Karpas-422 (cell line): Measurements from ENCODE around the gene PUM2. TPM values are rescaled to one million over a fixed set of nuclear protein-coding genes. Genes with fewer than 3 reads are reported as not detected.
"Not testable (repeated sequence)": the region's sequence is repeated elsewhere in the genome, so short reads cannot be mapped to it uniquely, and the experiment has no call there.

Source experiments
- DNase-seq: peaks from one replicate; pipeline ENCODE4 v3.0.0-alpha.2; 2015
- H2AFZ ChIP-seq: fragments of 200-600 bp; sonication (generic); 2 replicates; pipeline ENCODE4 v1.6.1; 2014; ENCODE audit warnings: antibody characterized with exemption, low read length, mixed read lengths
- H3K27ac ChIP-seq: fragments of 200-600 bp; sonication (generic); 2 replicates; pipeline ENCODE4 v1.5.1; 2014; ENCODE audit warnings: mild to moderate bottlenecking, low read length, moderate library complexity
- H3K27me3 ChIP-seq: fragments of 200-600 bp; sonication (generic); 2 replicates; pipeline ENCODE4 v1.6.1; 2014; ENCODE audit warnings: low read length, mixed read lengths
- H3K36me3 ChIP-seq: fragments of 200-600 bp; sonication (generic); 2 replicates; pipeline ENCODE4 v1.6.1; 2014; ENCODE audit warnings: low read length, mixed read lengths; ENCODE audit not compliant: insufficient read depth
- H3K4me1 ChIP-seq: fragments of 200-600 bp; sonication (generic); 2 replicates; pipeline ENCODE4 v1.6.1; 2014; ENCODE audit warnings: mild to moderate bottlenecking, low read length, mixed read lengths
- H3K4me2 ChIP-seq: fragments of 200-600 bp; sonication (generic); 2 replicates; pipeline ENCODE4 v1.6.1; 2014; ENCODE audit warnings: low read length, low read depth, mild to moderate bottlenecking; ENCODE audit not compliant: poor library complexity, severe bottlenecking
- H3K4me3 ChIP-seq: fragments of 200-600 bp; sonication (generic); 2 replicates; pipeline ENCODE4 v1.5.1; 2014; ENCODE audit warnings: mild to moderate bottlenecking, antibody characterized with exemption, low read length, mixed read lengths
- H3K79me2 ChIP-seq: fragments of 200-600 bp; sonication (generic); 2 replicates; pipeline ENCODE4 v1.6.1; 2014; ENCODE audit warnings: mild to moderate bottlenecking, low read length, mixed read lengths
- H3K9ac ChIP-seq: fragments of 200-600 bp; sonication (generic); 2 replicates; pipeline ENCODE4 v1.6.0; 2014; ENCODE audit warnings: low read length
- H3K9me2 ChIP-seq: fragments of 200-600 bp; sonication (generic), shearing (Covaris generic); replicated peaks from 2 replicates; pipeline ENCODE4 v1.6.0; 2014; ENCODE audit warnings: mild to moderate bottlenecking, low read length, moderate library complexity; ENCODE audit not compliant: insufficient read depth
- H3K9me3 ChIP-seq: fragments of 300-700, 200-600 bp; sonication (generic); 2 replicates; pipeline ENCODE4 v1.6.1; 2014; ENCODE audit warnings: low read length, mixed read lengths
- H4K20me1 ChIP-seq: fragments of 200-600 bp; sonication (generic); 2 replicates; pipeline ENCODE4 v1.6.1; 2014; ENCODE audit warnings: mild to moderate bottlenecking, antibody characterized with exemption, low read length, low read depth; ENCODE audit not compliant: insufficient read depth
- total RNA-seq: library from RNA; depleted of rRNA; stranded (reverse); fragments of >200 nt; shearing (Covaris generic); gene quantifications from 2 replicates; pipeline ENCODE4 v1.2.3, GENCODE V29; 2014; ENCODE audit warnings: low replicate concordance

The PUM2 gene
- total RNA-seq, 1 experiment from 2014 or later = 80.3 TPM

- not testable (repeated sequence) for H3K36me3 ChIP-seq, H3K27me3 ChIP-seq, H3K9ac ChIP-seq, H3K4me3 ChIP-seq, H3K27ac ChIP-seq, H4K20me1 ChIP-seq, H2AFZ ChIP-seq, H3K9me3 ChIP-seq, H3K79me2 ChIP-seq, DNase-seq, H3K9me2 ChIP-seq, H3K4me2 ChIP-seq, H3K4me1 ChIP-seq
These were observed 24.3 kb upstream of the PUM2 start for GRCh38 chr2:20374982-20375381.

DNA sequence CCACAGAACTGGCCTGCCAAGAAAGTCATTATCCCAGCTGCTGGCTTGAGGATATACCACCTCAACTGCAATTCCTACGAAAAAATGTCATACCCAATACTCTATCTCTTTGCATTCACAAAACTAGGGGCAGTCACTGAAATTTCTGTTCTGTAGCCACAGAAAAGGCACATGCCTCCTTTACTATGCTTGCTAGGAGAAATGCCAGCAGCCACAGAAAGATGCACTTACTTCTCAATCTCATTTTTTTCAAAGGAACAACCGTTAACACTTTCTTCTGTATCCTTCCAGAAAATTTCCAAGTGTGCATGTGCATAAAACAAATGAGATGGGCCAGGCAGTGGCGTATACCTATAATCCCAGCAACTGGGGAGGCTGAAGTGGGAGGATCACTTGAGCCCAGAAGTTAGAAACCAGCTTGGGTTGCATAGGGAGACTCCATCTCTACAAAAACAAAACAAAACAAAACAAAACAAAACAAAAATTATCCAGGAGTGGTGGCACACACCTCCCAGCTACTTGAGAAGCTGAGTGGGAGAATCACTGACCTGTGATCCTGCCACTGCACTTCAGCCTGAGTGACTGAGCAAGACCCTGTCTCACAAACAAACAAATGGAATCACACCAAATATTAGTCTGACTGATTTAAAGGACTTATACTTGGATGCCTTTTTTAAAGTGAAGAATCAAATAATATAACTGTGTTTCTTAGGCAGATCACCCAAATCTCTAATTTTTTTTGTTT, 22.4 kb upstream of the PUM2 start:
- H4K20me1 ChIP-seq = no peaks in the 10 kb centered on the region
- H3K4me3 ChIP-seq = no peak overlapping the region
- no peak overlapping the region for H3K9ac ChIP-seq
- H2AFZ ChIP-seq = no peak overlapping the region
- no peaks in the 10 kb centered on the region for H3K79me2 ChIP-seq
- no peaks in the 10 kb centered on the region for H3K9me2 ChIP-seq
- no peak for DNase-seq
- H3K4me1 ChIP-seq = no peaks in the 10 kb centered on the region
- H3K27me3 ChIP-seq = no peaks in the 10 kb centered on the region
- H3K4me2 ChIP-seq = no peak overlapping the region
- no peaks in the 10 kb centered on the region for H3K9me3 ChIP-seq
- H3K36me3 ChIP-seq = no peaks in the 10 kb centered on the region
- H3K27ac ChIP-seq = no peak overlapping the region

DNA sequence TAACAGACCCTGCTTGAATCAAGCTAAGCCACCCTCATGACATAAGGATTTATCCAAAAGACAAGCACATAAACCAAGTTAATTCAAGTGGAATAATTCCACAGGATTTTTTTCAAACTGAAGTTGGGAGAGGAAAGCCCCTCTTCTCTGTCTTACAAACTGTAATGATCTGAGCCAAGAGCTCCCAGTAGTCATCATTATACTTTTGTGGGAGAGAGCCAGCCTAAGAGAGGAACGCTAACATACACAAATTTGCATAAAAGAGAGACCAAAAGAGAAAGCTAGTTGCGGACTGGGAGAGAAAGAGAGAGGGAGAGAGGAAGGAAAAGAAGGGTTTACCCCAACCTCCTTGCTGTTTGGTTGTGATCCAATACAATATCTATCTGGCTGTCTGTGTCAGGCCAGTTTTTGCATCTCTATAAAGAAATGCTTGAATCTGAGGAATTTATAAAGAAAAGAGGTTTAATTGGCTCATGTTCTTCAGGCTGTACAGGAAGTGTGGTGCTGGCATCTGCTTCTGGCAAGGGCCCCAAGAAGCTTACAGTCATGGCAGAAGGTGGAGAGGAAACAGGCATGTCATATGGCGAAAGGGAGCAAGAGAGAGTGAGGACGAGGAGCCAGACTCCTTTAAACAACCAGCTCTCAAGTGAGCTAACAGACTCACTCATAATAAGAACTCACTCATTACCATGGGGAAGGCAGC, 20.8 kb upstream of the PUM2 start:
- no peak overlapping the region for H3K9ac ChIP-seq

DNA sequence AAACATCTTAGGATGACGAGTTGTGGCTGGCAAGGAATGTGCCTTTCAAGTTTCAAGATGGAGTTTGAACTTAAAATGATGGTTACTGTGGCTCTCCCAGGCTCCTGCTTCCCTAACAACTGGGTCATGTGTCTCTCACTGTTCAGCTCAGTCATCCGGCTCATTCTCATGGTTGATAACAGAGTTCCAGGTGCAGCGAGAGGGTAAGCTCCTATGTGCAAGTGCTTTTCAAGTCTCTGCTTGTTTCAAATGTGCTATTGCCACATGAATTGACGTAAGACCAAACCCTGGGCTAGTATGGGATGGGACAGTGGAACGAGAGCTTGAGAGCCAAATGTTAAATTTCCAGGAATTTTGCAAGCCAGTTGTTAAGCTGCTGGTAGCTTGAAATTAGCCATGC, 19.5 kb upstream of the PUM2 start:
- H3K9ac ChIP-seq = no peak overlapping the region
- no peaks in the 10 kb centered on the region for H3K27me3 ChIP-seq
- H3K9me3 ChIP-seq = no peaks in the 10 kb centered on the region
- no peaks in the 10 kb centered on the region for H3K4me1 ChIP-seq
- DNase-seq = no peak
- H3K4me3 ChIP-seq = no peak overlapping the region
- H3K27ac ChIP-seq = no peak overlapping the region
- H3K36me3 ChIP-seq = no peaks in the 10 kb centered on the region
- H3K79me2 ChIP-seq = no peaks in the 10 kb centered on the region
- no peaks in the 10 kb centered on the region for H4K20me1 ChIP-seq
- no peak overlapping the region for H3K4me2 ChIP-seq
- H3K9me2 ChIP-seq = no peaks in the 10 kb centered on the region
- no peak overlapping the region for H2AFZ ChIP-seq

More for the DNA sequence above, 20.8 kb upstream of the PUM2 start:
- H3K9me3 ChIP-seq = no peaks in the 10 kb centered on the region
- no peak overlapping the region for H2AFZ ChIP-seq
- H3K27me3 ChIP-seq = no peaks in the 10 kb centered on the region
- H3K4me2 ChIP-seq = no peak overlapping the region
- no peaks in the 10 kb centered on the region for H3K36me3 ChIP-seq
- H3K4me3 ChIP-seq = no peak overlapping the region
- H3K9me2 ChIP-seq = no peaks in the 10 kb centered on the region
- H3K4me1 ChIP-seq = no peaks in the 10 kb centered on the region
- no peaks in the 10 kb centered on the region for H3K79me2 ChIP-seq
- no peaks in the 10 kb centered on the region for H4K20me1 ChIP-seq
- H3K27ac ChIP-seq = no peak overlapping the region
- DNase-seq = no peak

DNA sequence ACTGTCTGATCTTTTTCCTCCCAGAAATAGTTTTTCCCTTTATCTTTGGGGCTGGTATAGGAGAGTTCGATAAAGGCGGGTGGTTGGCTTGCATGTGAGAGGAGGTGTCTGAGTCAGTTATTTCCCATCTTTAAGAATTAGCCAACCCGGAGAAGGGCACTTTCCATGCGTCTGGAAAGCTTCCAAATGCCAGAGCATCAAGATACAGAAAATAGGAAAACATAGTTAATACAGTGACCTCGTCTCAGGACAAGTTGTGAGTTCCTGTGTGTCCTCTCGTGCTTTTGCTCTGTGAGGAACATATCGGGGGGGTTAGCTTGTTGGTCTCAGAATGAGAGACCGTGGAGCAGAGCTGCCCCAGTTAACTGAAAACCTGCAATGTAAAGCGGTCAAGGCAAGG, 18.7 kb upstream of the PUM2 start:
- H3K79me2 ChIP-seq = no peaks in the 10 kb centered on the region

GRCh38 chr2:20368706-20369105, 18.1 kb upstream of the PUM2 start:
- no peak overlapping the region for H3K9ac ChIP-seq
- no peaks in the 10 kb centered on the region for H3K36me3 ChIP-seq
- no peak overlapping the region for H3K4me3 ChIP-seq
- H3K9me3 ChIP-seq = no peaks in the 10 kb centered on the region
- no peaks in the 10 kb centered on the region for H4K20me1 ChIP-seq
- no peaks in the 10 kb centered on the region for H3K79me2 ChIP-seq
- no peaks in the 10 kb centered on the region for H3K9me2 ChIP-seq
- H2AFZ ChIP-seq = no peak overlapping the region
- DNase-seq = no peak
- no peaks in the 10 kb centered on the region for H3K4me1 ChIP-seq
- no peaks in the 10 kb centered on the region for H3K27me3 ChIP-seq
- no peak overlapping the region for H3K4me2 ChIP-seq
- no peak overlapping the region for H3K27ac ChIP-seq

More for the DNA sequence above, 18.7 kb upstream of the PUM2 start:
- H3K27me3 ChIP-seq = no peaks in the 10 kb centered on the region
- no peaks in the 10 kb centered on the region for H3K9me2 ChIP-seq
- no peak overlapping the region for H2AFZ ChIP-seq
- no peak overlapping the region for H3K27ac ChIP-seq
- no peaks in the 10 kb centered on the region for H3K4me1 ChIP-seq
- H3K36me3 ChIP-seq = no peaks in the 10 kb centered on the region
- no peak overlapping the region for H3K4me3 ChIP-seq
- no peak overlapping the region for H3K4me2 ChIP-seq
- H3K9me3 ChIP-seq = no peaks in the 10 kb centered on the region
- H3K9ac ChIP-seq = no peak overlapping the region
- no peak for DNase-seq
- H4K20me1 ChIP-seq = no peaks in the 10 kb centered on the region

DNA sequence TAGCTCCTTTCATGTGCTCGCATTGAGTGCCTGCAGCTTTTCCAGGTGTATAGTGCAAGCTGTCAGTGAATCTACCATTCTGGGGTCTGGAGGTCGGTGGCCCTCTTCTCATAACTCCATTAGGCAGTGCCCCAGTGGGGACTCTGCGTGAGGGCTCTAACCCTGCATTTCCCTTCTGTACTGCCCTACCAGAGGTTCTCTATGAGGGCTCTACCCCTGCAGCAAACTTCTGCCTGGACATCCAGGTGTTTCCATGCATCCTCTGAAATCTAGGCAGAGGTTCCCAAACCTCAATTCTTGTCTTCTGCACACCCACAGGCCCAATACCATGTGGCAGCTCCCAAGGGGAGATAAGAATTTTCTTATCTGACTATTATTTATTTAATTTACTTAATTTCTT, 17.3 kb upstream of the PUM2 start:
- not testable (repeated sequence) for H3K79me2 ChIP-seq, H3K27me3 ChIP-seq, H4K20me1 ChIP-seq

DNA sequence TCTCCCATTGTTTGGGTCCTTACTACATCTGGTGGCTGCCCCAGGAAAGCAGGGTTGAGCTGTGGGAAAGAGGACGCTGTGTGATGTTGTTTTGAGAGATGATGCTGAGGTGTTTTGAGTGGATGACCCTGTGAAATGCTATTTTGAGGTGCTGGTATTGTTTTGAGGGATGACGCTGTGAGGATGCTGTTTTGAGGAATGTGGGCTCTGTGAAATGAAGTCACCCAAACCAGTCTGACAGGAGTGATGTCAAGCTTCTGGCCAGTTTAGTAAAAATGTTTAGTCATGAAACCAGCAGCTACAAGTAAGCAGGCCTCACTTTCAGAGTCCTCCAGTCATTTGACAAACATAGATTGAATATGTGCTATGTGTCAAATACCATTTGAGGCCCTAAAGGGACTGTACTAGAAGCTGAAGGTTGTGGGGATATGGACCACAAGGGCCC, 16.1 kb upstream of the PUM2 start:
- Histone ChIP-seq H3K9me2 (no peaks in the 10 kb centered on the region), H3K4me1 (no peaks in the 10 kb centered on the region), H4K20me1 (no peaks in the 10 kb centered on the region), H3K79me2 (no peaks in the 10 kb centered on the region), H3K9me3 (no peaks in the 10 kb centered on the region), H3K4me2 (no peak overlapping the region), H3K9ac (no peak overlapping the region), H3K36me3 (no peaks in the 10 kb centered on the region), H2AFZ (no peak overlapping the region), H3K27me3 (no peaks in the 10 kb centered on the region), H3K27ac (no peak overlapping the region), H3K4me3 (no peak overlapping the region)
- DNase-seq = no peak

More for the DNA sequence above, 17.3 kb upstream of the PUM2 start:
- H3K9ac ChIP-seq, H3K4me1 ChIP-seq, H3K9me2 ChIP-seq, H3K27ac ChIP-seq, H3K4me3 ChIP-seq, H2AFZ ChIP-seq, H3K9me3 ChIP-seq, DNase-seq, H3K36me3 ChIP-seq, H3K4me2 ChIP-seq: not testable (repeated sequence)
